Gastrocnemius medialis (tissue), 4 donors: Measurements from ENCODE around the gene XKR8. TPM values are rescaled to one million over a fixed set of nuclear protein-coding genes. Genes with fewer than 3 reads are reported as not detected.

Experiments used
- ATAC-seq, 2 donors: fragments of 150-250 bp; one replicate each; pipeline ENCODE4 v1.9.1; 2016
- DNase-seq, 2 donors: peaks; one replicate each; pipeline ENCODE4 v3.0.0-alpha.2; 2019
- H3K27ac ChIP-seq, 4 donors: fragments of 200-600 bp; sonication (generic); 1 replicate in 1 of 4; 2 replicates in 3 of 4; pipeline ENCODE4 v1.5.1; 2016 to 2018; ENCODE audit warnings: mild to moderate bottlenecking in 2 of 4, moderate library complexity in 1 of 4
- H3K27me3 ChIP-seq, 3 donors: fragments of 200-600 bp; sonication (generic) in 2 of 3; 1 replicate in 1 of 3; 2 replicates in 2 of 3; pipeline versions ENCODE4 v1.5.1 to v1.6.0; 2016 to 2019; ENCODE audit warnings: mild to moderate bottlenecking in 1 of 3, moderate library complexity in 1 of 3
- H3K36me3 ChIP-seq, 2 donors: fragments of 200-600 bp; sonication (generic) in 1 of 2; one replicate each; pipeline ENCODE4 v1.5.1; 2017 to 2018
- H3K4me1 ChIP-seq, 2 donors: fragments of 200-600 bp; sonication (generic) in 1 of 2; one replicate each; pipeline ENCODE4 v1.5.1; 2016 to 2017; ENCODE audit warnings: mild to moderate bottlenecking in 2 of 2
- H3K4me3 ChIP-seq, 4 donors: fragments of 200-600 bp; sonication (generic) in 3 of 4; 1 replicate in 1 of 4; 2 replicates in 3 of 4; pipeline ENCODE4 v1.5.1; 2016 to 2019; ENCODE audit warnings: mild to moderate bottlenecking in 2 of 4
- H3K9me3 ChIP-seq, 3 donors: fragments of 200-600 bp; sonication (generic) in 2 of 3; 1 replicate in 1 of 3; 2 replicates in 2 of 3; pipeline ENCODE4 v1.5.1; 2016 to 2019
- POLR2A ChIP-seq, 2 donors: fragments of 450-650 bp; IDR thresholded peaks; one replicate each; pipeline ENCODE4 v1.6.1; 2017; ENCODE audit warnings: antibody characterized with exemption in 2 of 2, mild to moderate bottlenecking in 2 of 2, moderate library complexity in 2 of 2
- in situ Hi-C, 4 donors: fragments of 200-750 bp; cut with MboI; loops; one replicate each; pipeline versions ENCODE4 v1.15.0 to v1.8.0; 2017; ENCODE audit warnings: low sequenced_read_pairs in 4 of 4
- intact Hi-C: fragments of 100-400 bp; cut with DNase I; formaldehyde crosslinking; loops from one replicate; pipeline ENCODE4 v1.15.1; 2023; ENCODE audit warnings: low total_unique reads
- total RNA-seq, 4 donors: library from RNA; depleted of rRNA; stranded (reverse); fragments of >200 nt; gene quantifications; one replicate each; pipeline versions ENCODE4 v1.1.0 to v1.2.3, GENCODE V29; 2016
- TF ChIP-seq, protein P1 (sequence below), 5 experiments: fragments of 450-650 bp in 3 of 5; fragments of 200-600 bp in 2 of 5; sonication (generic) in 2 of 5; IDR thresholded peaks in 4 of 5; conservative IDR thresholded peaks in 1 of 5; 1 replicate in 4 of 5; 2 replicates in 1 of 5; pipeline ENCODE4 v1.5.1; 2016 to 2019; ENCODE audit warnings: antibody characterized with exemption in 5 of 5, mild to moderate bottlenecking in 3 of 5, moderate library complexity in 3 of 5

XKR8 gene
- total RNA-seq, 4 donors from 2014 or later, result 3.8 to 7.4 (median 5.4) TPM

DNA sequence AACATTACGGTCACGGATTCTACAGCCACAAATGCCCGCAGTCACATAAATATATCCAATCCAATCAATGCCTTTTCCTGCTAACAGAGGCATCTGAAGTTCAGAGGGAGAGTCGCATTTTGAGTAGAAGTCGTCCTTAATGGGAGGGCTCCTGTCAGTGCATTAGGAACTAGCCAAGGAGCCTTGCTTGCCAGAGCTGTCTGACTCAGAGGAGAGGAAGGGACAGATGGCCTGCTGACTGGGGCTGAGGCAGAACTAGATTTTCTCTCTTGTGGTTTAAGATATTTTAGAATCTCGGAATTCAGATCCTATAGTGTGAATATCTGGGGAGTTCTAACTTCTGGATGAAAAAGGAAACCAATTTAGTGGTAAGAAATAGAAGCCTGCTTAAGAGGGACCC lies 10.6 kb downstream of the XKR8 start:
- Histone ChIP-seq H3K36me3 (peaks cover 0 to 28% of the 10 kb centered on the region in 2 donors), H3K4me3 (no peak overlapping the region), H3K27ac (peak overlapping the region in 3 of 4 donors; percentile 52 to 73 (median 63)), H3K9me3 (no peaks in the 10 kb centered on the region), H3K4me1 (peaks cover 0 to 30% of the 10 kb centered on the region in 2 donors), H3K27me3 (no peaks in the 10 kb centered on the region)
- intact Hi-C loops (no loop called here), in situ Hi-C loops (loop anchor here in 1 of 4 donors (5.0 kb wide), 1 partner anchor 108 kb away; no protein-coding TSS in a partner anchor)
- TF ChIP-seq, protein P1, sequence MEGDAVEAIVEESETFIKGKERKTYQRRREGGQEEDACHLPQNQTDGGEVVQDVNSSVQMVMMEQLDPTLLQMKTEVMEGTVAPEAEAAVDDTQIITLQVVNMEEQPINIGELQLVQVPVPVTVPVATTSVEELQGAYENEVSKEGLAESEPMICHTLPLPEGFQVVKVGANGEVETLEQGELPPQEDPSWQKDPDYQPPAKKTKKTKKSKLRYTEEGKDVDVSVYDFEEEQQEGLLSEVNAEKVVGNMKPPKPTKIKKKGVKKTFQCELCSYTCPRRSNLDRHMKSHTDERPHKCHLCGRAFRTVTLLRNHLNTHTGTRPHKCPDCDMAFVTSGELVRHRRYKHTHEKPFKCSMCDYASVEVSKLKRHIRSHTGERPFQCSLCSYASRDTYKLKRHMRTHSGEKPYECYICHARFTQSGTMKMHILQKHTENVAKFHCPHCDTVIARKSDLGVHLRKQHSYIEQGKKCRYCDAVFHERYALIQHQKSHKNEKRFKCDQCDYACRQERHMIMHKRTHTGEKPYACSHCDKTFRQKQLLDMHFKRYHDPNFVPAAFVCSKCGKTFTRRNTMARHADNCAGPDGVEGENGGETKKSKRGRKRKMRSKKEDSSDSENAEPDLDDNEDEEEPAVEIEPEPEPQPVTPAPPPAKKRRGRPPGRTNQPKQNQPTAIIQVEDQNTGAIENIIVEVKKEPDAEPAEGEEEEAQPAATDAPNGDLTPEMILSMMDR (IDR thresholded peaks at IDR 0.05 in 4 of 5, conservative IDR thresholded peaks at IDR 0.05 in 1 of 5), result no peak
- TF ChIP-seq POLR2A (IDR thresholded peaks at IDR 0.05), result no peak
- ATAC-seq, result peak; percentile 67 to 70
- peak; percentile 29 to 62 for DNase-seq

DNA sequence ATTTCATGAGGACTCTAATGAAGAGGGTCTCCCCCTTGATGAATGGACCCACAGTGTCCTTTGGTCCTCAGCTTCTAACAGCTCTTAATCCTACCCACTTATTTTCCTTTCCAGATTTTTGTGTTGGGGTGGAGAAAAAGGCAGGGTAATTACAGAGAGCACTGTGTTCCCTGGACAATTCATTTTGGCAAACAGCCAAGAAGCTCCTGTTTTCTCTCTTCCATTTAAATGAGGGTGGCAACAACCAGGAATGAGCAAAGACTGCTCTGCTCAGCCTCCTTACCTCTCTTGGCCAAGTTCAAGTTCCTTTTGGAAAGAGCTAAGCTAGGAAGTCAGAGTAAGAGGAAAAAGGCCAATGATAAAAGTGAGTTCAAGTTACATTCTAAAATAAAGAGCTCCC lies 11.9 kb downstream of the XKR8 start:
- TF ChIP-seq, protein P1 (IDR thresholded peaks at IDR 0.05 in 4 of 5, conservative IDR thresholded peaks at IDR 0.05 in 1 of 5), result no peak
- no peak for TF ChIP-seq POLR2A (IDR thresholded peaks at IDR 0.05)
- ATAC-seq (peak; percentile 19 to 59), DNase-seq (no peak)
- intact Hi-C loops, result no loop called here
- Histone ChIP-seq H3K4me3 (no peak overlapping the region), H3K36me3 (peaks cover 0 to 34% of the 10 kb centered on the region in 2 donors), H3K4me1 (peaks cover 0 to 30% of the 10 kb centered on the region in 2 donors), H3K27me3 (no peaks in the 10 kb centered on the region), H3K9me3 (no peaks in the 10 kb centered on the region), H3K27ac (peak overlapping the region in 2 of 4 donors; percentile 63 to 73)
- in situ Hi-C loops, result loop anchor here in 1 of 4 donors (5.0 kb wide), 1 partner anchor 109 kb away; no protein-coding TSS in a partner anchor

DNA sequence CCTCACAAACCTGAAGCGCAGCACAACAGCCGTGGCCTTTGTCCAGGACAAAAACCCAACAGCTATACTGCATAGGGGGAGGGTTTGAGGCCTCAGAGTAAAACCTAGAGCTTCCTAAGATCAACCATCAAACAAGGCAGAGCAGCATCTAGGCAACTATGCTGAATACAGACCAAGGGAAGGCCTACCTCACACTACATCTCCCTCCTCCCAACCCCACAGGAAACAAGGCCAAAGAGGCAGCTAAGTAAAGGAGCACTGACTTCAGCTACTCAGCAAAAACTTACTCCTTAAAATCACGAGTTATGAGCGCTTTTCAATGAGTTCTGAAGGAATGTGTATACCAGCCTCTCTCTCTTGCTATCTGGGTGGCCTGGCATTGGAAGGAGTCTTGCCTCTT lies 12.4 kb downstream of the XKR8 start:
- no peak for ATAC-seq

DNA sequence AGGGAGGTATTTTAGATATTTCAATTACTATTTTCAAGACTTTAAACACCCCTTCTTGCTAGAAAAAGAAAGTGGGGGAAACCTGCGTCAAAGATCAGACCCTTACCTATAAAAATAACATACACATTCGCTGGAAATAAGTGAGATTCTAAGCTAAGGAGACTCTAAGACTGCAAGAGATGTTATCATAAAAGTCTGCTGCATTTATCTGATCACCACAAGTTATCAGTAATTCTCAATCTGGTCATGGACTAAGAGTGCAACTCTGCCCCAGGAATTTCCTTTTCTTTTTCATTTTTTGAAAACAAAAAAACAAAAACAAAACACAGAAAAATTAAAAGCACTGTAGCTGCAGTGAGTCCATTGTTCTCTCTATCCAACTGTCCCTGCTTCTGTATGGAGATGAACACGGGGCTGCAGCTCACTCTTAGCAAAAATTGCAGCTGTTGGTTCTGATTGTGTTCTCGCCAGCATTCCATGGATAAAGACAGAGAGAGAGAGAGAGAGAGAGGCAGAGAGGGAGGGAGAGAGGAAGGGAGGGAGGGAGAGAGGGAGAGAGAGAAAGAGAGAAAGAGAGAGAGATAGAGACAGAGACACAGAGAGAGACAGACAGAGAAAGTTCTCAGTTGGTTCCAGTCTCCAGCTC lies 14.1 kb downstream of the XKR8 start:
- no peak for TF ChIP-seq POLR2A (IDR thresholded peaks at IDR 0.05)
- TF ChIP-seq, protein P1 (IDR thresholded peaks at IDR 0.05 in 4 of 5, conservative IDR thresholded peaks at IDR 0.05 in 1 of 5), result no peak
- H3K27me3 ChIP-seq, result no peaks in the 10 kb centered on the region
- in situ Hi-C loops, result loop anchor here in 1 of 4 donors (5.0 kb wide), 1 partner anchor 112 kb away; no protein-coding TSS in a partner anchor
- intact Hi-C loops, result no loop called here
- ATAC-seq, result no peak
- DNase-seq, result no peak
- H3K36me3 ChIP-seq, result peaks cover 0 to 48% of the 10 kb centered on the region in 2 donors
- no peak overlapping the region for H3K27ac ChIP-seq
- H3K4me1 ChIP-seq, result peaks cover 0 to 22% of the 10 kb centered on the region in 2 donors
- H3K4me3 ChIP-seq, result no peak overlapping the region
- no peaks in the 10 kb centered on the region for H3K9me3 ChIP-seq

More for the DNA sequence above, 12.4 kb downstream of the XKR8 start:
- in situ Hi-C loops (loop anchor here in 1 of 4 donors (5.0 kb wide), 1 partner anchor 110 kb away; no protein-coding TSS in a partner anchor), intact Hi-C loops (no loop called here)
- H3K27me3 ChIP-seq, result no peaks in the 10 kb centered on the region
- peak overlapping the region in 2 of 4 donors; percentile 63 to 73 for H3K27ac ChIP-seq
- H3K4me3 ChIP-seq, result no peak overlapping the region
- peaks cover 0 to 37% of the 10 kb centered on the region in 2 donors for H3K36me3 ChIP-seq
- DNase-seq, result no peak
- TF ChIP-seq, protein P1 (IDR thresholded peaks at IDR 0.05 in 4 of 5, conservative IDR thresholded peaks at IDR 0.05 in 1 of 5), result no peak
- TF ChIP-seq POLR2A (IDR thresholded peaks at IDR 0.05), result no peak
- no peaks in the 10 kb centered on the region for H3K9me3 ChIP-seq
- peaks cover 0 to 30% of the 10 kb centered on the region in 2 donors for H3K4me1 ChIP-seq
